Measurements from ENCODE around the gene SGCE.

The SGCE gene

DNA sequence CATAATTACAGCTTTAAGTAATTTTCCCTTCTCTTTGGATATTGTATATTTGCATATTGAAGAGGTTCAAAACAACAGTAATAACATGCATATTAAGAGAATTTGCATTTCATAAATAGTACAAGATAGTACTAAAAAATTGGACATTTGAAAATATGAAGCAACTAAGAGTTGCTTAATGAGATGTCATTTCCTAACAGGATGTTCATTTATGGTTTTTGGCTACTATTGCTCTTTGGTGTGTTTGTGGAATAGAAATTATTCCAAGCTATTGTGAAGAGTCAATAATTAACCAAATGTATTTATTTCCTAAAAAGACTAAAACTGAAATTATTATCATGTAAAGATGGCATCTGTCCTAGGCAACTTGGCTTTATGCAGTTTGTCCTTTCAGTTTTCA is 4.1 kb upstream of the SGCE start:
- TF ChIP-seq EZH2phosphoT487 (IDR thresholded peaks at IDR 0.05; ENCODE audit: borderline replicate concordance): no peak
- TF ChIP-seq, protein P1, sequence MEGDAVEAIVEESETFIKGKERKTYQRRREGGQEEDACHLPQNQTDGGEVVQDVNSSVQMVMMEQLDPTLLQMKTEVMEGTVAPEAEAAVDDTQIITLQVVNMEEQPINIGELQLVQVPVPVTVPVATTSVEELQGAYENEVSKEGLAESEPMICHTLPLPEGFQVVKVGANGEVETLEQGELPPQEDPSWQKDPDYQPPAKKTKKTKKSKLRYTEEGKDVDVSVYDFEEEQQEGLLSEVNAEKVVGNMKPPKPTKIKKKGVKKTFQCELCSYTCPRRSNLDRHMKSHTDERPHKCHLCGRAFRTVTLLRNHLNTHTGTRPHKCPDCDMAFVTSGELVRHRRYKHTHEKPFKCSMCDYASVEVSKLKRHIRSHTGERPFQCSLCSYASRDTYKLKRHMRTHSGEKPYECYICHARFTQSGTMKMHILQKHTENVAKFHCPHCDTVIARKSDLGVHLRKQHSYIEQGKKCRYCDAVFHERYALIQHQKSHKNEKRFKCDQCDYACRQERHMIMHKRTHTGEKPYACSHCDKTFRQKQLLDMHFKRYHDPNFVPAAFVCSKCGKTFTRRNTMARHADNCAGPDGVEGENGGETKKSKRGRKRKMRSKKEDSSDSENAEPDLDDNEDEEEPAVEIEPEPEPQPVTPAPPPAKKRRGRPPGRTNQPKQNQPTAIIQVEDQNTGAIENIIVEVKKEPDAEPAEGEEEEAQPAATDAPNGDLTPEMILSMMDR (conservative IDR thresholded peaks at IDR 0.05; ENCODE audit: low read length): no peak
- H4K20me1 ChIP-seq (ENCODE audit: insufficient read depth, low read length, poor library complexity, severe bottlenecking): no peaks in the 10 kb centered on the region
- no peaks in the 10 kb centered on the region for H3K9me2 ChIP-seq (replicated peaks; ENCODE audit: low read depth, low read length)
- peaks cover 20% of the 10 kb centered on the region for H3K4me1 ChIP-seq (ENCODE audit: insufficient read depth, low read length, poor library complexity, severe bottlenecking)
- no peaks in the 10 kb centered on the region for H3F3A ChIP-seq (ENCODE audit: low read depth)
- no peak overlapping the region for H3K9ac ChIP-seq (ENCODE audit: low read depth, low read length, poor library complexity, severe bottlenecking)
- no peak overlapping the region for H3K4me3 ChIP-seq (ENCODE audit: low read length, poor library complexity, severe bottlenecking)
- H3K36me3 ChIP-seq (ENCODE audit: insufficient read depth, low read length): no peaks in the 10 kb centered on the region
- H2AFZ ChIP-seq (ENCODE audit: low read length): no peak overlapping the region
- no peaks in the 10 kb centered on the region for H3K27me3 ChIP-seq (ENCODE audit: insufficient read depth, low read length, poor library complexity, severe bottlenecking)
- H3K79me2 ChIP-seq (ENCODE audit: insufficient read depth, low read length): no peaks in the 10 kb centered on the region
- H3K4me2 ChIP-seq (ENCODE audit: low read depth, low read length, poor library complexity, severe bottlenecking): no peak overlapping the region
- peaks cover 6% of the 10 kb centered on the region; the same call in 1 of the 2 replicates for H3K9me3 ChIP-seq (ENCODE audit: insufficient read depth, low read depth, low read length)

DNA sequence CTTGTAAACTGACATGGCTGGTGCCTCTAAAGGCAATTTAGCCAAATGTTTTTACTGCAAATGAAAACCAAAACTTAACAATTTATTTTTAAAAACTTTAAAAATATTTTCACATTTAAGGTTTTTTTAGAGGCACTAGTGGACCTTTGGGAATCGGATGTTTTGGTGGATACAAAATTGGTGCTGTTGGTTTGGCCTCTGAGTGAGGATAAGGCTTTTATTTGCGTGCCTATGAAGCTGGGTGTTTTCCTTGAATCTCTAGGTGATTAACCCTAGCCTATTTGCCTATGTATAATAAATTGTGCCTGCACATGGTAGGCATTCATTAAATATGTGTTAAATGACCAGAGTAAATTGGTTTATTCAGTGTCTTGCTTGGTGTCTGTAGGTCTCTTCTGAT is 2.9 kb upstream of the SGCE start:
- no peak overlapping the region for H3K4me3 ChIP-seq (ENCODE audit: low read length, poor library complexity, severe bottlenecking)
- H3K4me1 ChIP-seq (ENCODE audit: insufficient read depth, low read length, poor library complexity, severe bottlenecking): peaks cover 20% of the 10 kb centered on the region
- no peaks in the 10 kb centered on the region for H3K27me3 ChIP-seq (ENCODE audit: insufficient read depth, low read length, poor library complexity, severe bottlenecking)
- peaks cover 6% of the 10 kb centered on the region; the same call in 1 of the 2 replicates for H3K9me3 ChIP-seq (ENCODE audit: insufficient read depth, low read depth, low read length)
- no peak overlapping the region for H3K4me2 ChIP-seq (ENCODE audit: low read depth, low read length, poor library complexity, severe bottlenecking)
- no peaks in the 10 kb centered on the region for H3K79me2 ChIP-seq (ENCODE audit: insufficient read depth, low read length)
- H3K36me3 ChIP-seq (ENCODE audit: insufficient read depth, low read length): no peaks in the 10 kb centered on the region
- no peak for TF ChIP-seq EZH2phosphoT487 (IDR thresholded peaks at IDR 0.05; ENCODE audit: borderline replicate concordance)
- TF ChIP-seq, protein P1 (conservative IDR thresholded peaks at IDR 0.05; ENCODE audit: low read length): no peak
- H3K9ac ChIP-seq (ENCODE audit: low read depth, low read length, poor library complexity, severe bottlenecking): no peak overlapping the region
- no peaks in the 10 kb centered on the region for H3K9me2 ChIP-seq (replicated peaks; ENCODE audit: low read depth, low read length)
- H2AFZ ChIP-seq (ENCODE audit: low read length): no peak overlapping the region
- H4K20me1 ChIP-seq (ENCODE audit: insufficient read depth, low read length, poor library complexity, severe bottlenecking): no peaks in the 10 kb centered on the region
- H3F3A ChIP-seq (ENCODE audit: low read depth): no peaks in the 10 kb centered on the region

GRCh38 chr7:94657771-94658693 is 2.1 kb upstream of the SGCE start:
- H3K9me3 ChIP-seq (ENCODE audit: insufficient read depth, low read depth, low read length): peaks cover 6% of the 10 kb centered on the region; the same call in 1 of the 2 replicates
- H3K9ac ChIP-seq (ENCODE audit: low read depth, low read length, poor library complexity, severe bottlenecking): no peak overlapping the region
- H3K4me1 ChIP-seq (ENCODE audit: insufficient read depth, low read length, poor library complexity, severe bottlenecking): peaks cover 17% of the 10 kb centered on the region
- no peaks in the 10 kb centered on the region for H3K36me3 ChIP-seq (ENCODE audit: insufficient read depth, low read length)
- no peak overlapping the region for H2AFZ ChIP-seq (ENCODE audit: low read length)
- no peaks in the 10 kb centered on the region for H3K27me3 ChIP-seq (ENCODE audit: insufficient read depth, low read length, poor library complexity, severe bottlenecking)
- H3K4me3 ChIP-seq (ENCODE audit: low read length, poor library complexity, severe bottlenecking): no peak overlapping the region
- no peaks in the 10 kb centered on the region for H3K9me2 ChIP-seq (replicated peaks; ENCODE audit: low read depth, low read length)
- H3F3A ChIP-seq (ENCODE audit: low read depth): no peaks in the 10 kb centered on the region
- TF ChIP-seq, protein P1 (conservative IDR thresholded peaks at IDR 0.05; ENCODE audit: low read length): no peak
- no peak for TF ChIP-seq EZH2phosphoT487 (IDR thresholded peaks at IDR 0.05; ENCODE audit: borderline replicate concordance)
- H3K4me2 ChIP-seq (ENCODE audit: low read depth, low read length, poor library complexity, severe bottlenecking): no peak overlapping the region
- H3K79me2 ChIP-seq (ENCODE audit: insufficient read depth, low read length): no peaks in the 10 kb centered on the region
- H4K20me1 ChIP-seq (ENCODE audit: insufficient read depth, low read length, poor library complexity, severe bottlenecking): no peaks in the 10 kb centered on the region

All from Loucy (cell line).